ENCODE results near the gene RTN1.

RTN1 gene

DNA sequence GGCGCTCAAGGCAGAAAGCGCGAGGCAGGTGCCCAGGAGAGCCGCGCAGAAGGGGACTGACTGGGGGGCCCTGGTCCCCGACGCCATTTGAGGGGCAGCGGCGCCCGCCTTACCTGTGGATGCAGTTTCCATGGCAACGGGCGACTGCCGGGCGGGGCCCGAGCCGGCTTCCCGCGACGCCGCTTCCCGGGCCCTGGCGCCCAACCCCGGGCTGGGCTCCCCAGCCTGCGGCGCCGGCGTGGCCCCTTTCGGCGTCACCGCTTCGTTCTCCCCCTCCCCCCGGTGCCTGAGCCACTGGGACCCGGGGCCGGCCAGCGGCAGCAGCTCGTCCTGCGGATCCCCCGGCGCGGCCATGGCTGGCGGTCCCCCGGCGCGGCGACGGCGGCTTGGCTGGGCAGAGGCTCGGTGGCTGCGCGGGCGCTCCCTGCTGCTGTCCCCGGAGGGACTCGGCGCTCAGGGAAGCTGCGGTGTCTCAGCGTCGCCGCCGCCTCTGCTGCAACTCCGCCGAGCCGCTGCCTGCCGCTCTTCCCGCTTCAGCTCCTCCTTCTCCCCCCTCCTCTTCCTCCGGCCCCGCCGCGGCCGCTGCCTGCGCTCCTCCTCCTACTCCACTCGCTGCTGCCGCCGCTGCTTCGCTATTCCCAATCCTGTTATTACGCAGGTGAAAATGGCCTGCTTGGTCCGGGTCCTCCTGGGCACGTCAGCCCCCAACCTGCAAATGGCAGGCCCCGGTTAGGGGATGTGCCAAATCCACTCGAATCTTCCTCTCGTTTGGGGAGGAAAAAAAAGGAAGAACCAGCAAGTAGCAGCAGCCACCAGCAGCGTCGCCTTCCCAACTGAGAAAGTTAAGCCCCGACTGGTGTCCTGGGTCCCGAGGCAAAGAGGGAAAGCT lies at the start of gene RTN1:
TSS of gene RTN1 (minus strand) at position 500 of the 889 bp plus-strand sequence. CDS start at position 354, 146 bp downstream.
- TF ChIP-seq CTCF (conservative IDR thresholded peaks at IDR 0.05; ENCODE audit: low read depth, low read length), result no peak
- peak within 1 kb of the TSS; percentile 66 for H3K4me3 ChIP-seq (ENCODE audit: low read length)
- peak; percentile 6 for DNase-seq (ENCODE audit: low read depth)

DNA sequence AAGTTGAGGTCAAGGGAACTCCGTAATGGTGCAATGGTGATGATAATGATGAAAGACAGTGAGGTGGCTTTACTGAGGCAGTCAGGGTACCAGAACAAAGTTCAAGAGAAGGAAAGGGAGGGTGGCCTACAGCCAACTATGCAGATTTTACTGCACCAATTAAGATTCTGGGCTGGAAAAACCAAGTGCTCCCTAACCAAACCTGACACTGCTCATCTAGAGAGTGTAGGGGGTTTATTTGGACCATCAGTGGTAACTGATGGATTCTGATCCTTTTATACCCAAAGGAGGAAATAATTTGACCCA lies 49.8 kb upstream of the RTN1 start:
- no peak for DNase-seq (ENCODE audit: low read depth)
- no peak for TF ChIP-seq CTCF (conservative IDR thresholded peaks at IDR 0.05; ENCODE audit: low read depth, low read length)
- H3K4me3 ChIP-seq (ENCODE audit: low read length), result peak overlapping the region; percentile 77

DNA sequence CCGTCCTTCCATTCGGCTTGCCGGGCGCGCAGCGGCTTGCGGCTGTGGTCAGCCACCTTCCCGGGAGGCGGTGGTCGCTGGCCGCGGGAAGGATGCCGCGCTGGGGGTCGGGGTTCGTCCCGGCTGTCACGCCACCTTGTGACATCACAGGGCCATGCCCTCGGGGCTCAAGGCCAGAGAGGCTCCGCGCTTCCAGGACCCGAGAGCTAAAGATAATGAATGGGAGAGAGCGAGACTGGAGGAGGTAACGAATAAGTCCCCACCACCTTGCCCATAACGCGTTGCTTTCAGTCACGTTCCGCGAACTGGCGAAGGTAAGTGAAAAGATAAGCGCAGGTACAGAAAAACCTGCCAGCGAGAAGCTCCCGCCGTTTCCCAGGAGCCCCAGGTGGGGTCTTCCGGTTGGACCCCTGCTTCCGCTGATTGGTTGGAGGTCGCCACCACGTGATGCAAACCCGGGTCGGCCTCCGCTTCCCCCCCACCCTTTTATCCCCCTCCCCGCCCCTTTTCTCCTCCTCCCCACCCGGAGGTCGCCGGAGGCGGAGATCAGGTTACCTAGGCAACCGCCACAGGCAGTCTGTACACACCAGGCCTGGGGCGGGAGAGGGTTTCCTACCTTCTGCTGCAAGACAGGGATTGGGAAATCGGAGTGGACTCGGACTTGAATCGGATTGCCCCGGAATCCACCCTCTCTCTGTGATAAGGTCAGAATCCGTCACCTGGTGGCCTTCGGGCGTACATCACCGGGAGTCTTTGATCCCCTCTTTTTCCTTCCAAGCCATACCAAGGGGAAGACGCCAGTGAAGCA lies 49.2 kb upstream of the RTN1 start, which contains the start of gene LRRC9:
TSS of gene LRRC9 (plus strand) at position 575 of the 808 bp plus-strand sequence.
- peak within 1 kb of the TSS; percentile 77 for H3K4me3 ChIP-seq (ENCODE audit: low read length)
- no peak for TF ChIP-seq CTCF (conservative IDR thresholded peaks at IDR 0.05; ENCODE audit: low read depth, low read length)
- peak; percentile 28 for DNase-seq (ENCODE audit: low read depth)

- H3K4me3 ChIP-seq (ENCODE audit: low read length), result peak overlapping the region; percentile 77
- TF ChIP-seq CTCF (conservative IDR thresholded peaks at IDR 0.05; ENCODE audit: low read depth, low read length), result peak; percentile 52
- no peak for DNase-seq (ENCODE audit: low read depth)
Measured at GRCh38 chr14:59918824-59919569, 48.4 kb upstream of the RTN1 start.

GRCh38 chr14:59913187-59913586 lies 42.6 kb upstream of the RTN1 start:
- DNase-seq (ENCODE audit: low read depth), result no peak
- H3K4me3 ChIP-seq (ENCODE audit: low read length), result no peak overlapping the region
- TF ChIP-seq CTCF (conservative IDR thresholded peaks at IDR 0.05; ENCODE audit: low read depth, low read length), result no peak

- no peak for DNase-seq (ENCODE audit: low read depth)
- TF ChIP-seq CTCF (conservative IDR thresholded peaks at IDR 0.05; ENCODE audit: low read depth, low read length), result no peak
- H3K4me3 ChIP-seq (ENCODE audit: low read length), result no peak overlapping the region
Measured at GRCh38 chr14:59912443-59912842, 41.9 kb upstream of the RTN1 start.
